K562 (cell line): ENCODE results near the gene CD46. TPM values are rescaled to one million over a fixed set of nuclear protein-coding genes. Genes with fewer than 3 reads are reported as not detected.
A peak's percentile ranks its signal among the peaks of the same experiment; 100 is the strongest.

Experiments used
- ATAC-seq: fragments of 200-7000 bp; cut with Tn5 transposase; 3 replicates; pipeline ENCODE4 v1.9.1; 2020; ENCODE audit warnings: moderate library complexity
- BruUV-seq: library from RNA; stranded (reverse); fragments of 400-500 nt; replicated peaks from 2 replicates; lab custom pipeline; 2021; lab: Mats Ljungman, UMichigan
- CTCF ChIA-PET: fragments of 300-600 bp; formaldehyde crosslinking; extraction: SDS; loops from one replicate; lab custom pipeline; 2021; ENCODE audit warnings: low intra/inter-chr PET ratio; lab: Yijun Ruan, JAX
- POLR2A ChIA-PET: fragments of 300-600, 350-650 bp; sonication (Branson Sonifier 250); formaldehyde crosslinking; extraction: SDS; loops from one replicate; lab custom pipeline; 2021; ENCODE audit warnings: antibody characterized with exemption, inconsistent platforms; lab: Yijun Ruan, JAX
- DNase-seq, 4 experiments: peaks; one replicate each; pipeline versions ENCODE4 v3.0.0 to v3.0.0-alpha.2; 2011 to 2018; ENCODE audit warnings: low spot score in 3 of 4, mixed read lengths in 3 of 4; ENCODE audit errors: extremely low read depth in 1 of 4
- FAIRE-seq: peaks from 2 replicates; lab custom pipeline; 2011; peaks lifted over from hg19 to GRCh38; lab: Jason Lieb, UNC
- H2AFZ ChIP-seq: 2 replicates; pipeline ENCODE4 v1.6.0; 2011; ENCODE audit warnings: low read depth, low read length, control low read depth, inconsistent platforms
- H3K27ac ChIP-seq: fragments of 200-600 bp; 3 replicates; pipeline ENCODE4 v1.8.0; 2011; ENCODE audit warnings: low read depth, mild to moderate bottlenecking, control low read depth, inconsistent platforms, low read length, moderate library complexity, mixed read lengths; ENCODE audit errors: extremely low read depth
- H3K27me3 ChIP-seq, 2 experiments: fragments of 300-600 bp in 1 of 2; 2 replicates in 1 of 2; 3 replicates in 1 of 2; pipeline versions ENCODE4 v1.6.0 to v1.8.0; 2011; ENCODE audit warnings: inconsistent platforms in 2 of 2, low read length in 2 of 2, mild to moderate bottlenecking in 1 of 2, mixed read lengths in 1 of 2, moderate library complexity in 1 of 2; ENCODE audit not compliant: control insufficient read depth in 2 of 2, insufficient read depth in 2 of 2
- H3K36me3 ChIP-seq: fragments of 300-600 bp; 3 replicates; pipeline ENCODE4 v1.8.0; 2011; ENCODE audit warnings: mild to moderate bottlenecking, low read length, inconsistent platforms; ENCODE audit not compliant: control insufficient read depth, insufficient read depth
- H3K4me1 ChIP-seq, 2 experiments: fragments of 200-600 bp in 1 of 2; replicated peaks in 1 of 2; 2 replicates in 1 of 2; 3 replicates in 1 of 2; pipeline versions ENCODE4 v1.5.1 to v1.8.0; 2011; ENCODE audit warnings: inconsistent platforms in 2 of 2, low read length in 2 of 2, mild to moderate bottlenecking in 1 of 2, mixed read lengths in 1 of 2, moderate library complexity in 1 of 2; ENCODE audit not compliant: control insufficient read depth in 2 of 2, insufficient read depth in 2 of 2
- H3K4me2 ChIP-seq: 2 replicates; pipeline ENCODE4 v1.6.1; 2011; ENCODE audit warnings: low read length, control low read depth, inconsistent platforms, mixed read lengths; ENCODE audit not compliant: insufficient read depth
- H3K4me3 ChIP-seq: fragments of 200-600 bp; sonication (generic), shearing (Covaris generic); 2 replicates; pipeline ENCODE4 v1.5.1; 2016; ENCODE audit warnings: control low read depth, inconsistent platforms
- H3K79me2 ChIP-seq: fragments of 200-600 bp; 3 replicates; pipeline ENCODE4 v1.8.0; 2011; ENCODE audit warnings: low read length, inconsistent platforms; ENCODE audit not compliant: control insufficient read depth, insufficient read depth
- H3K9ac ChIP-seq, 2 experiments: 2 replicates each; pipeline versions ENCODE4 v1.6.0 to v1.6.1; 2011; ENCODE audit warnings: low read depth in 2 of 2, low read length in 2 of 2, control low read depth in 1 of 2, inconsistent platforms in 1 of 2, mild to moderate bottlenecking in 1 of 2, mixed read lengths in 1 of 2; ENCODE audit not compliant: insufficient read depth in 1 of 2
- H3K9me1 ChIP-seq: one replicate; pipeline ENCODE4 v1.6.0; 2011; ENCODE audit warnings: inconsistent platforms, mild to moderate bottlenecking, low read length, moderate library complexity; ENCODE audit not compliant: control insufficient read depth, insufficient read depth
- H3K9me3 ChIP-seq: replicated peaks from 2 replicates; pipeline ENCODE4 v1.5.1; 2011; ENCODE audit warnings: low read depth, low read length, inconsistent platforms; ENCODE audit not compliant: control insufficient read depth, insufficient read depth
- H4K20me1 ChIP-seq: replicated peaks from 2 replicates; pipeline ENCODE4 v1.6.1; 2011; ENCODE audit warnings: low read length, inconsistent platforms, mixed read lengths; ENCODE audit not compliant: control insufficient read depth, insufficient read depth
- HOMEZ ChIP-seq: fragments of 250-450 bp; sonication (Bioruptor Pico); IDR thresholded peaks from 2 replicates; pipeline ENCODE4 v1.4.0; 2020; ENCODE audit warnings: mild to moderate bottlenecking, moderate library complexity
- IFI16 ChIP-seq: fragments of 250-450 bp; sonication (Bioruptor Pico); IDR thresholded peaks from 2 replicates; pipeline ENCODE4 v2.1.2; 2022; ENCODE audit warnings: mild to moderate bottlenecking, inconsistent platforms
- WGBS: fragments of 100-300 bp; shearing (Covaris generic); methylation state at CpG from one replicate; pipeline ENCODE4 v1.1.6; 2016; ENCODE audit warnings: low coverage, mixed read lengths; ENCODE audit not compliant: insufficient coverage; ENCODE audit errors: missing lambda C conversion rate; 5-methylcytosine and 5-hydroxymethylcytosine counted together
- in situ Hi-C: fragments of 300-500 bp; cut with MboI; formaldehyde crosslinking; loops from 4 replicates; pipeline ENCODE4 v1.15.0; 2018; ENCODE audit warnings: inconsistent platforms, mixed read lengths
- intact Hi-C: fragments of 100-400 bp; cut with micrococcal nuclease; formaldehyde crosslinking; loops from 2 replicates; pipeline ENCODE4 v1.14.2; 2022
- polyA plus RNA-seq, 8 experiments: library from polyadenylated mRNA; depleted of rRNA in 4 of 8; stranded (reverse) in 5 of 8; unstranded in 3 of 8; fragments of >200 nt; fragmentation: Nextera tagmentation in 2 of 8; fragmentation: Illumina TruSeq in 1 of 8; extraction: Ambion mirVana in 2 of 8; extraction: Trizol in 1 of 8; gene quantifications; 2 replicates each; pipeline versions ENCODE4 v1.2.1 to v1.2.3, GENCODE V29; 2011 to 2014; ENCODE audit warnings: inconsistent platforms in 1 of 8, missing spikeins in 1 of 8
- total RNA-seq, 7 experiments: library from RNA; depleted of rRNA in 6 of 7; stranded (reverse); fragments of >200 nt in 6 of 7; fragmentation: Illumina TruSeq in 2 of 7; extraction: Trizol in 2 of 7; gene quantifications; 2 replicates each; pipeline versions ENCODE4 v1.2.1 to v1.2.3, GENCODE V29; 2011 to 2021; ENCODE audit warnings: low replicate concordance in 1 of 7

The CD46 gene
- total and polyA plus RNA-seq, 9 of the 15 experiments (the other 6 are each of a cell fraction or from before 2014, with no cell fraction given), result 87.9 to 374 (median 156) TPM

GRCh38 chr1:207827488-207827830, 75.6 kb downstream of the CD46 start:
- Histone ChIP-seq H3K36me3 (no peaks in the 10 kb centered on the region), H2AFZ (no peak overlapping the region), H3K79me2 (peaks cover 23% of the 10 kb centered on the region), H4K20me1 (no peaks in the 10 kb centered on the region), H3K27me3 (no peaks in the 10 kb centered on the region), H3K4me2 (no peak overlapping the region), H3K4me3 (no peak overlapping the region), H3K9ac (peak overlapping the region in 1 of 2 experiments; percentile 73; a peak in 1 of 4 replicates), H3K4me1 (peaks cover 50 to 80% of the 10 kb centered on the region in 2 experiments), H3K9me1 (no peaks in the 10 kb centered on the region), H3K9me3 (no peaks in the 10 kb centered on the region), H3K27ac (no peak overlapping the region)
- TF ChIP-seq HOMEZ (CRISPR knock-in tag) (no peak), IFI16 (CRISPR knock-in tag) (0 out of 2 replicates have a peak, but pooled peaks have one; percentile 53)
- ChIA-PET CTCF (interaction anchor here (0.7 to 1.4 kb wide), 2 partner anchors 40 to 138 kb away, joined by 5 read pairs; no protein-coding TSS in a partner anchor), POLR2A (interaction anchor here (0.6 to 2.7 kb wide), 6 partner anchors 8 to 409 kb away, joined by 3 to 8 read pairs (median 4); no protein-coding TSS in a partner anchor)
- intact Hi-C loops (loop anchor here (2.0 kb wide), 1 partner anchor 135 kb away; no protein-coding TSS in a partner anchor), in situ Hi-C loops (loop anchor here (5.0 to 10.0 kb wide), 3 partner anchors 45 to 1827 kb away; partner anchors contain the start of gene LAMB3)
- 95% methylated on average over 2 of the region's 2 CpGs for WGBS
- no TSS peak for BruUV-seq
- DNase-seq (no peak), FAIRE-seq (no peak), ATAC-seq (no peak)
